T1000 (cell line): Measurements from ENCODE around the gene KTN1.

Experiments used
- DNase-seq: peaks from one replicate; lab custom pipeline; 2025; ENCODE audit warnings: mixed read lengths; lab: John Stamatoyannopoulos, UW

The KTN1 gene

GRCh38 chr14:55673048-55673447 lies 93.0 kb downstream of the KTN1 start:
- no peak for DNase-seq

- no peak for DNase-seq
Observed at GRCh38 chr14:55681096-55681495, 101.1 kb downstream of the KTN1 start.

GRCh38 chr14:55684956-55685584 lies 105.1 kb downstream of the KTN1 start:
- no peak for DNase-seq

- no peak for DNase-seq
Observed at GRCh38 chr14:55686713-55687112, 106.7 kb downstream of the KTN1 start.

- DNase-seq = no peak
Observed at GRCh38 chr14:55688566-55688965, 108.6 kb downstream of the KTN1 start.

- no peak for DNase-seq
Observed at GRCh38 chr14:55689981-55690871, 110.2 kb downstream of the KTN1 start.

GRCh38 chr14:55691659-55692058 lies 111.7 kb downstream of the KTN1 start:
- DNase-seq = no peak

- DNase-seq = no peak
Observed at GRCh38 chr14:55693904-55694303, 113.9 kb downstream of the KTN1 start.

- no peak for DNase-seq
Observed at GRCh38 chr14:55697414-55697861, 117.4 kb downstream of the KTN1 start.

- no peak for DNase-seq
Observed at GRCh38 chr14:55698051-55698450, 118.0 kb downstream of the KTN1 start.

- DNase-seq = no peak
Observed at GRCh38 chr14:55699131-55700057, 119.4 kb downstream of the KTN1 start.

GRCh38 chr14:55701638-55702037 lies 121.6 kb downstream of the KTN1 start:
- DNase-seq = no peak

GRCh38 chr14:55702511-55702910 lies 122.5 kb downstream of the KTN1 start:
- DNase-seq = no peak

GRCh38 chr14:55704654-55705053 lies 124.6 kb downstream of the KTN1 start:
- no peak for DNase-seq

- DNase-seq = no peak
Observed at GRCh38 chr14:55705651-55706364, 125.8 kb downstream of the KTN1 start.

GRCh38 chr14:55706365-55706684 lies 126.3 kb downstream of the KTN1 start:
- DNase-seq = no peak

- no peak for DNase-seq
Observed at GRCh38 chr14:55706893-55707292, 126.9 kb downstream of the KTN1 start.

GRCh38 chr14:55707365-55707804 lies 127.4 kb downstream of the KTN1 start:
- DNase-seq = no peak

GRCh38 chr14:55710506-55711041 lies 130.6 kb downstream of the KTN1 start:
- no peak for DNase-seq

- DNase-seq = peak; percentile 40
Observed at GRCh38 chr14:55711175-55711811, 131.3 kb downstream of the KTN1 start.

- DNase-seq = no peak
Observed at GRCh38 chr14:55712491-55712890, 132.5 kb downstream of the KTN1 start.
